WTC11 (cell line): Measurements from ENCODE around the gene BAIAP2L1. TPM values are rescaled to one million over a fixed set of nuclear protein-coding genes. Genes with fewer than 3 reads are reported as not detected.

Experiments
- ATAC-seq: fragments of 200-7000 bp; cut with Tn5 transposase; 2 replicates; pipeline ENCODE4 v1.10.0; 2021; ENCODE audit warnings: mild to moderate bottlenecking, moderate library complexity
- CTCF ChIA-PET: fragments of 300-600 bp; sonication (Branson Sonifier 250); formaldehyde crosslinking; loops from one replicate; lab custom pipeline; 2021; ENCODE audit warnings: antibody characterized with exemption; lab: Charles Lee
- POLR2A ChIA-PET: fragments of 350-600 bp; sonication (Branson Sonifier 250); formaldehyde crosslinking; loops from one replicate; lab custom pipeline; 2021; ENCODE audit warnings: antibody characterized with exemption; lab: Charles Lee
- DNase-seq: peaks from one replicate; pipeline ENCODE4 v3.0.0; 2021; ENCODE audit warnings: low spot score
- H3K27ac Mint-ChIP-seq: 2 replicates; pipeline ENCODE4 v1.8.0; 2021; ENCODE audit warnings: mixed read lengths
- H3K27me3 Mint-ChIP-seq: 2 replicates; pipeline ENCODE4 v1.8.0; 2021; ENCODE audit warnings: low read depth, mild to moderate bottlenecking, moderate library complexity, mixed read lengths
- H3K36me3 Mint-ChIP-seq: 2 replicates; pipeline ENCODE4 v1.8.0; 2021; ENCODE audit warnings: mixed read lengths
- H3K4me1 Mint-ChIP-seq: 2 replicates; pipeline ENCODE4 v1.8.0; 2022; ENCODE audit warnings: mixed read lengths
- H3K4me3 Mint-ChIP-seq: 2 replicates; pipeline ENCODE4 v1.8.0; 2021; ENCODE audit warnings: mild to moderate bottlenecking, moderate library complexity, mixed read lengths
- H3K9me3 Mint-ChIP-seq: 2 replicates; pipeline ENCODE4 v1.8.0; 2021; ENCODE audit warnings: mixed read lengths
- E2F4 ChIP-seq: sonication (generic); formaldehyde crosslinking; IDR thresholded peaks from 2 replicates; pipeline ENCODE4 v1.8.1; 2022; ENCODE audit warnings: low read depth, mild to moderate bottlenecking, moderate library complexity, missing genetic modification reagents, borderline replicate concordance
- EMX1 ChIP-seq: fragments of 250-450 bp; sonication (Bioruptor Pico); IDR thresholded peaks from 2 replicates; pipeline ENCODE4 v1.8.0; 2021; ENCODE audit warnings: mild to moderate bottlenecking
- ETV6 ChIP-seq: sonication (generic); formaldehyde crosslinking; IDR thresholded peaks from 2 replicates; pipeline ENCODE4 v1.8.1; 2022; ENCODE audit warnings: mild to moderate bottlenecking, missing genetic modification reagents
- FOXK1 ChIP-seq: sonication (generic); formaldehyde crosslinking; IDR thresholded peaks from 2 replicates; pipeline ENCODE4 v1.8.0; 2022; ENCODE audit warnings: mild to moderate bottlenecking, moderate library complexity, missing genetic modification reagents
- GRHL2 ChIP-seq: fragments of 250-450 bp; sonication (Bioruptor Pico); IDR thresholded peaks from 2 replicates; pipeline ENCODE4 v1.8.0; 2022; ENCODE audit warnings: mild to moderate bottlenecking, moderate library complexity; ENCODE audit not compliant: insufficient replicate concordance, severe bottlenecking
- JUN ChIP-seq: sonication (generic); formaldehyde crosslinking; IDR thresholded peaks from 2 replicates; pipeline ENCODE4 v1.8.0; 2023; ENCODE audit warnings: mild to moderate bottlenecking, missing genetic modification reagents
- NR2C2 ChIP-seq: sonication (generic); formaldehyde crosslinking; IDR thresholded peaks from 2 replicates; pipeline ENCODE4 v1.8.0; 2022; ENCODE audit warnings: mild to moderate bottlenecking, missing genetic modification reagents
- OVOL2 ChIP-seq: fragments of 250-450 bp; sonication (Bioruptor Pico); IDR thresholded peaks from 2 replicates; pipeline ENCODE4 v1.9.0; 2021; ENCODE audit warnings: mild to moderate bottlenecking, borderline replicate concordance
- SOX15 ChIP-seq: fragments of 250-450 bp; sonication (Bioruptor Pico); IDR thresholded peaks from 2 replicates; pipeline ENCODE4 v1.9.0; 2021; ENCODE audit warnings: mild to moderate bottlenecking
- SP1 ChIP-seq: sonication (generic); formaldehyde crosslinking; conservative IDR thresholded peaks from 2 replicates; pipeline ENCODE4 v1.8.1; 2022; ENCODE audit warnings: missing genetic modification reagents
- STAT6 ChIP-seq: sonication (generic); formaldehyde crosslinking; conservative IDR thresholded peaks from 2 replicates; pipeline ENCODE4 v1.8.1; 2023; ENCODE audit warnings: mild to moderate bottlenecking, low read depth, missing genetic modification reagents, moderate library complexity
- TP53 ChIP-seq: sonication (generic); formaldehyde crosslinking; IDR thresholded peaks from 2 replicates; pipeline ENCODE4 v1.8.1; 2023; ENCODE audit warnings: mild to moderate bottlenecking, missing genetic modification reagents
- ZNF219 ChIP-seq: sonication (generic); formaldehyde crosslinking; IDR thresholded peaks from 2 replicates; pipeline ENCODE4 v1.8.0; 2023; ENCODE audit warnings: missing genetic modification reagents, mild to moderate bottlenecking, borderline replicate concordance
- total RNA-seq: library from RNA; stranded (reverse); gene quantifications from 3 replicates; pipeline ENCODE4 v1.2.3, GENCODE V29; 2021
- TF ChIP-seq, protein P1 (sequence below): sonication (generic); formaldehyde crosslinking; IDR thresholded peaks from 2 replicates; pipeline ENCODE4 v1.8.1; 2023; ENCODE audit warnings: mild to moderate bottlenecking, missing genetic modification reagents
- TF ChIP-seq, protein P2 (sequence below): sonication (generic); formaldehyde crosslinking; IDR thresholded peaks from 2 replicates; pipeline ENCODE4 v1.8.0; 2022; ENCODE audit warnings: mild to moderate bottlenecking, missing genetic modification reagents
- TF ChIP-seq, protein P3 (sequence below): sonication (generic); formaldehyde crosslinking; IDR thresholded peaks from 2 replicates; pipeline ENCODE4 v1.8.1; 2023; ENCODE audit warnings: mild to moderate bottlenecking, missing genetic modification reagents, borderline replicate concordance
- TF ChIP-seq, protein P4 (sequence below): sonication (generic); formaldehyde crosslinking; IDR thresholded peaks from 2 replicates; pipeline ENCODE4 v1.8.0; 2022; ENCODE audit warnings: mild to moderate bottlenecking, missing genetic modification reagents

Gene BAIAP2L1
- total RNA-seq, 1 experiment from 2014 or later, result 37.5 TPM

DNA sequence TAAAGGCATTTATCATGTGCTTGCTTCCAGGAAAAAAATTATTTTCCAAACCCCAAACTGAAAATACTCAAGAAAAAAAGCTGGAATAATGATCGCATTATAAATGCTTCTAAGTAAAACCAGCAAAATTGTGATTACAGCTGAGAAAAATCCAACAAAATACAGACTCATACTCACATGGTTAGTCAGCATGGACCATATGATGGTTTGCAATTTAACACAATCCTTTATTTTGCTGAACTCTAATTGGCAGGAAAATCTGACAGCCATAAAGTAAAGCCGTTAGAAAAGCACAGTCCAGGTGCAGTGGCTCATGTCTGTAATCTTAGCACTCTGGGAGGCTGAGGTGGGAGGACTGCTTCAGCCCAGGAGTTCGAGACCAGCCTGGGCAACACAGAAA lies 59.8 kb downstream of the BAIAP2L1 start:
- POLR2A ChIA-PET, result no interaction called here
- Mint-ChIP-seq H3K4me3 (no peak overlapping the region), H3K36me3 (peaks cover 10% of the 10 kb centered on the region), H3K27me3 (no peaks in the 10 kb centered on the region), H3K9me3 (peaks cover 8% of the 10 kb centered on the region), H3K27ac (no peak overlapping the region), H3K4me1 (no peaks in the 10 kb centered on the region)
- DNase-seq (no peak), ATAC-seq (no peak)
- CTCF ChIA-PET, result no interaction called here
- TF ChIP-seq, protein P1, sequence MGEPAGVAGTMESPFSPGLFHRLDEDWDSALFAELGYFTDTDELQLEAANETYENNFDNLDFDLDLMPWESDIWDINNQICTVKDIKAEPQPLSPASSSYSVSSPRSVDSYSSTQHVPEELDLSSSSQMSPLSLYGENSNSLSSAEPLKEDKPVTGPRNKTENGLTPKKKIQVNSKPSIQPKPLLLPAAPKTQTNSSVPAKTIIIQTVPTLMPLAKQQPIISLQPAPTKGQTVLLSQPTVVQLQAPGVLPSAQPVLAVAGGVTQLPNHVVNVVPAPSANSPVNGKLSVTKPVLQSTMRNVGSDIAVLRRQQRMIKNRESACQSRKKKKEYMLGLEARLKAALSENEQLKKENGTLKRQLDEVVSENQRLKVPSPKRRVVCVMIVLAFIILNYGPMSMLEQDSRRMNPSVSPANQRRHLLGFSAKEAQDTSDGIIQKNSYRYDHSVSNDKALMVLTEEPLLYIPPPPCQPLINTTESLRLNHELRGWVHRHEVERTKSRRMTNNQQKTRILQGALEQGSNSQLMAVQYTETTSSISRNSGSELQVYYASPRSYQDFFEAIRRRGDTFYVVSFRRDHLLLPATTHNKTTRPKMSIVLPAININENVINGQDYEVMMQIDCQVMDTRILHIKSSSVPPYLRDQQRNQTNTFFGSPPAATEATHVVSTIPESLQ (CRISPR knock-in tag), result no peak
- TF ChIP-seq, protein P2, sequence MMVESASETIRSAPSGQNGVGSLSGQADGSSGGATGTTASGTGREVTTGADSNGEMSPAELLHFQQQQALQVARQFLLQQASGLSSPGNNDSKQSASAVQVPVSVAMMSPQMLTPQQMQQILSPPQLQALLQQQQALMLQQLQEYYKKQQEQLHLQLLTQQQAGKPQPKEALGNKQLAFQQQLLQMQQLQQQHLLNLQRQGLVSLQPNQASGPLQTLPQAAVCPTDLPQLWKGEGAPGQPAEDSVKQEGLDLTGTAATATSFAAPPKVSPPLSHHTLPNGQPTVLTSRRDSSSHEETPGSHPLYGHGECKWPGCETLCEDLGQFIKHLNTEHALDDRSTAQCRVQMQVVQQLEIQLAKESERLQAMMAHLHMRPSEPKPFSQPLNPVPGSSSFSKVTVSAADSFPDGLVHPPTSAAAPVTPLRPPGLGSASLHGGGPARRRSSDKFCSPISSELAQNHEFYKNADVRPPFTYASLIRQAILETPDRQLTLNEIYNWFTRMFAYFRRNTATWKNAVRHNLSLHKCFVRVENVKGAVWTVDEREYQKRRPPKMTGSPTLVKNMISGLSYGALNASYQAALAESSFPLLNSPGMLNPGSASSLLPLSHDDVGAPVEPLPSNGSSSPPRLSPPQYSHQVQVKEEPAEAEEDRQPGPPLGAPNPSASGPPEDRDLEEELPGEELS (CRISPR knock-in tag), result no peak
- no peak for TF ChIP-seq JUN (CRISPR knock-in tag)
- TF ChIP-seq FOXK1 (CRISPR knock-in tag), result no peak
- TF ChIP-seq, protein P3, sequence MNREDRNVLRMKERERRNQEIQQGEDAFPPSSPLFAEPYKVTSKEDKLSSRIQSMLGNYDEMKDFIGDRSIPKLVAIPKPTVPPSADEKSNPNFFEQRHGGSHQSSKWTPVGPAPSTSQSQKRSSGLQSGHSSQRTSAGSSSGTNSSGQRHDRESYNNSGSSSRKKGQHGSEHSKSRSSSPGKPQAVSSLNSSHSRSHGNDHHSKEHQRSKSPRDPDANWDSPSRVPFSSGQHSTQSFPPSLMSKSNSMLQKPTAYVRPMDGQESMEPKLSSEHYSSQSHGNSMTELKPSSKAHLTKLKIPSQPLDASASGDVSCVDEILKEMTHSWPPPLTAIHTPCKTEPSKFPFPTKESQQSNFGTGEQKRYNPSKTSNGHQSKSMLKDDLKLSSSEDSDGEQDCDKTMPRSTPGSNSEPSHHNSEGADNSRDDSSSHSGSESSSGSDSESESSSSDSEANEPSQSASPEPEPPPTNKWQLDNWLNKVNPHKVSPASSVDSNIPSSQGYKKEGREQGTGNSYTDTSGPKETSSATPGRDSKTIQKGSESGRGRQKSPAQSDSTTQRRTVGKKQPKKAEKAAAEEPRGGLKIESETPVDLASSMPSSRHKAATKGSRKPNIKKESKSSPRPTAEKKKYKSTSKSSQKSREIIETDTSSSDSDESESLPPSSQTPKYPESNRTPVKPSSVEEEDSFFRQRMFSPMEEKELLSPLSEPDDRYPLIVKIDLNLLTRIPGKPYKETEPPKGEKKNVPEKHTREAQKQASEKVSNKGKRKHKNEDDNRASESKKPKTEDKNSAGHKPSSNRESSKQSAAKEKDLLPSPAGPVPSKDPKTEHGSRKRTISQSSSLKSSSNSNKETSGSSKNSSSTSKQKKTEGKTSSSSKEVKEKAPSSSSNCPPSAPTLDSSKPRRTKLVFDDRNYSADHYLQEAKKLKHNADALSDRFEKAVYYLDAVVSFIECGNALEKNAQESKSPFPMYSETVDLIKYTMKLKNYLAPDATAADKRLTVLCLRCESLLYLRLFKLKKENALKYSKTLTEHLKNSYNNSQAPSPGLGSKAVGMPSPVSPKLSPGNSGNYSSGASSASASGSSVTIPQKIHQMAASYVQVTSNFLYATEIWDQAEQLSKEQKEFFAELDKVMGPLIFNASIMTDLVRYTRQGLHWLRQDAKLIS (CRISPR knock-in tag), result no peak
- TF ChIP-seq ZNF219 (CRISPR knock-in tag), result no peak
- TF ChIP-seq E2F4 (CRISPR knock-in tag), result no peak
- no peak for TF ChIP-seq SP1 (CRISPR knock-in tag)

DNA sequence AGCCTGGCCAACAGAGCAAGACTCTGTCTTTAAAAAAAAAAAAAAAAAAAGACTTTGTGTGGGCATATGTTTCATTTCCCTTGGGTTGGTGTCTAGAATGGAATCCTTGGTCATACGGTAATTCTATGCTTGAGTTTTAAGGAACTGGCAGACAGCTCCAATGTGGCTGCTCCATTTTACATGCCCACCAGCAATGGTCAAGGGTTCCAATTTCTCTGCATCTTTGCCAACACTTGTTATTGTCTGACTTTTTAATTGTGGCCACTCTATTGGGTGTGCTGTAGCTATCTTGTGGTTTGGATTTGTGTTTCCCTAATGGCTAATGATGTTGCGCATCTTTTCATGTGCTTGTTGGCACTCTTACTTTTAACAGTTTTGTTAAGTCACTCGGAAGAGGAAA lies 61.8 kb downstream of the BAIAP2L1 start:
- CTCF ChIA-PET, result no interaction called here
- Mint-ChIP-seq H3K36me3 (peaks cover 10% of the 10 kb centered on the region), H3K27me3 (no peaks in the 10 kb centered on the region), H3K27ac (no peak overlapping the region), H3K4me1 (no peaks in the 10 kb centered on the region)
- DNase-seq, result no peak
- TF ChIP-seq, protein P2 (CRISPR knock-in tag), result no peak
- TF ChIP-seq ETV6, result no peak
- no peak for TF ChIP-seq OVOL2
- TF ChIP-seq EMX1 (CRISPR knock-in tag), result no peak
- TF ChIP-seq GRHL2 (CRISPR knock-in tag), result no peak
- no peak for TF ChIP-seq TP53
- TF ChIP-seq NR2C2 (CRISPR knock-in tag), result no peak
- TF ChIP-seq SOX15, result no peak
- TF ChIP-seq, protein P4, sequence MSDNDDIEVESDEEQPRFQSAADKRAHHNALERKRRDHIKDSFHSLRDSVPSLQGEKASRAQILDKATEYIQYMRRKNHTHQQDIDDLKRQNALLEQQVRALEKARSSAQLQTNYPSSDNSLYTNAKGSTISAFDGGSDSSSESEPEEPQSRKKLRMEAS (CRISPR knock-in tag), result no peak
- TF ChIP-seq STAT6, result no peak
- TF ChIP-seq, all 79 proteins: peak for 0
- Mint-ChIP-seq H3K4me3 (no peak overlapping the region), H3K9me3 (peaks cover 8% of the 10 kb centered on the region)
- POLR2A ChIA-PET, result no interaction called here
- ATAC-seq, result no peak
